ENCODE measurements around the gene KRT72. TPM values are rescaled to one million over a fixed set of nuclear protein-coding genes. Genes with fewer than 3 reads are reported as not detected.
A peak's percentile ranks its signal among the peaks of the same experiment; 100 is the strongest.
"Not testable (repeated sequence)": the region's sequence is repeated elsewhere in the genome, so short reads cannot be mapped to it uniquely, and the experiment has no call there.

Gene KRT72
- polyA plus RNA-seq, 5 donors, result 0.09 to 0.46 (median 0.18) TPM

DNA sequence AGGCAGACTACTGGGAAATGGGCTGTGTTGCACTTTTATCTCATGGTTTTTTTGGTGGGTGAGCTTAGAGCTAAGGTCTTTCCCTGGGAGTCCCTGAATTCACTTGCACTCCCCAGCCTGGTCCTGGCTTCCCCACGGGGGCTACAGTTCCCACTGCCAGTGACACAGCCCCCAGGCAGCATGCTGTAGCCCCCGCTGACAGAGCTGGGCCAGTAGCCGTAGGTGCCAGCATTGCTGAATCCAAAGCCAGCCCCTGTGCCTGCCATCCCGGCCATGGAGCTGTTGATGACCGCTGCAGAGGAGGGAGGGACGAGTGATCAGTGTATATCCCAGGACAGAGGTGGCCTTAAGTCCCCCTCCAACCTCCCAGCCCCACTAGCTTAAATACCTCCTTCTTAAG is 6.9 kb upstream of the KRT72 start:
- no peak for DNase-seq

DNA sequence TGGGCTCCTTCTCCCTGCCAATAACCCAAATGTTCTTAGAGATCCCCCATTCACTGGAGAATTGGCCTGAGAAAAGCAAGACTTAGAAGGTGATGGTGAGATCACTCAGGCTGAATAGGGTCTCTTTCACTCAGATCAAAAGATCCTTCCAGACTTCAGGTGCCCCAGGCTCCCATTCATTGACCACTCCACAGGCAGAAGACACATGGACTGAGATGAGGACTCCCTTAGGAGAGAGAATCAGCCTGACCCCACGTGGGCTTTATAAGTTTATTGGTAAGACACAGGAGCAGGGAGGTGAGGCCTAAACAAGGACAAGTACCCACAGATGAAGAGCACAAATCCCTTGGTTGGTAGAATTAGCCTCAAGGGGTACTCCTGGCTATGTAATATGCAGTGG is 6.1 kb upstream of the KRT72 start:
- DNase-seq, result no peak

DNA sequence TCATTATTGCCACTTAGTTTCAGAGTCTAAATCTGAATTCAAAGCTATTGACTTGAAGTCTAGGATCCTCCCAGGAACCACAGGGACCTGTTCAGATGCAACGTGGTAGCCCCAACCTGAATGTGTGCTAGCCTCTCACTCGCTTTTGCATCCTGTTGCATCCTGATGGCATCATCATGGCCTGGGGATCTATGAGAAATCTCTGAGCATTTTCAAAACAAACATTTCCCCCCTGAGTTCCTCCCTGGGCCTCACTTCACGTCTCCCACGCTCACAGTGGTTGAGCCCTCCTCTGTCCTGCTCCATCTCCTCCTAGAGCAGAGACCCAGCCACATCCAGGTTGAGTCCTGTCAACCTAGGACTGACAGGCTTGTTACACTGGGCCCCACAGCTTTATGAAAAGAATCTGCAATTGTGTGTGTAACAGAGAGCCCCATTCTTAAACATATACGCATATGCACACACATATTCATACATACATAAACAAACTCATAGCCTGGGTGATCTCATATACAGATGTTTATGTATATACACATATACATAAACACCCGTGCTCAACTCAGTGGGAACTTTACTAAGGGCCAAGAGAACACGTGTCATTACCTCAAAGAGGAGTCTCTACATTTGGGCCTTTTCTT is 5.4 kb upstream of the KRT72 start:
- no peak for DNase-seq

DNA sequence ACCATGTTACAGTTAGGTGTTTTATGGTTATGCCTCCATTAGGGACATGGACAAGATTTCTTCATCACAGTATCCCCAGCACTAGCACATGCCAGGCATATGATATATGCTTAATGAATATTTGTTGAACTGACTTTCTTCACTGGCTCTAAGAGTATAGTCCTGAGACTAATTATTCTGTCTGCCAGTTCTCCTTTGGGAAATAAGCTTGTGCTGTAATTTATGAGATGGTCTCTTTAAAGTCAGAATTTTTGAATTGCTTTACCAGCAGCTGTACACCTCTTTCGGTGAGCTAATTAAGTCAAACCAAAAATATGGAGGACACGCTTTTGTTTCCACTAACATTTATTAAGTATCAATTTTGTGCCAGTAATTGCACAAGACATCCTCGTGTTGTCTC is 4.8 kb upstream of the KRT72 start:
- DNase-seq, result no peak

DNA sequence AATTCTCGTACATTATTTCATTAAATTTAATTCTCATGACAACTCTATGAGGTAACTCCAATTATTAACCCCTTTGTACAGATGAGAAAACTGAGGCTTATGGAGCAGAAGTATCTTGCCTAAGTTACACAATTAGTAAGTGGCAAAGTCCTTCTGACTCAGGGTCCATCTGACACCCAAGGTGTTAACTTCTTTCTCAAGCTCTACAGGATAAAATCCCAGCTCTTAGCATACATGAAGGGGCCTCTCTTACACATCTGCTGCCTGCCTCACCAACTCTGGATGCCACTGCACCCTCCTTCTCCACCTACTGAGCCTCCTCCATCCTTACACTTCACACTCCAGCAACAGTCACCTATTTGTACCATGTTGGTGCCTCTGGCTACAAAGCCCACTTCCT is 4.3 kb upstream of the KRT72 start:
- DNase-seq, result no peak

DNA sequence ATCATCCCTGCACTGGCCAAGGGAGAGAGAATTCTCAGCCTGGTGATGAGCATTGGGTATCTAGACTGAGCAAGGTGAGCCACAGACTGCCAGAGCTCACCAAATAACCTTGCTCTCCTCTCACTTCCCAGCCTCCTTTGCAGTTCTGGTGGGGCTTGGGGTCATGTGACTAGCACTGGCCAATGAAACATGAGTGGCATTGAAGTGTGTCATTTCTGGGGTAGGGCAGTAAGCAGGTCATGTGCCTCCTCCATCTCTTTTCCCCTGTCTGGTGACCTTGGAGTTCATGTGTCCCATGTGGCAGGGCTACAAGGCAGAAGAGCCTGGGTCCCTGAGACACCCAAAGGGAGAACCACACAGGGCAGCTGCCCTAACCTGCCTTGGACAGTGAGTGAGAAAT is 3.6 kb upstream of the KRT72 start:
- no peak for DNase-seq

DNA sequence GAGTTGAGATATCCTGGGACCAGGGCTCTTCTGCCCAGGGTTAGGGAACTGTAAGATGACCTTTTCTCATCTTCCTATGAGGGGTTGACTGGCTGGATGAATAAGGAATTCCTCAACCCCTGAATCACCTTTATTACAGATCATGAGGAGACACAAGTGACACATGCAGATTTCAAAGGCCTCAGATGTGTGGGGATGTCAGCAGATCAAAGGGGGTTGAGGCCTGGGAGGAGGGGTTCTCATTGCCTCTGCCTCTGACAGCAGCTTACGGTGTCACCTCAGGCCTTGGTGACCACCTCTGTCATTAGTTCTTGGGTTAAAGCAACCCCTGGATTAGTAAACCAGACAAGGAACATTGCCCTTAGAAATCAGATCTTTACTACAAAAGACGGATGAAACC is 2.1 kb upstream of the KRT72 start:
- DNase-seq, result no peak

DNA sequence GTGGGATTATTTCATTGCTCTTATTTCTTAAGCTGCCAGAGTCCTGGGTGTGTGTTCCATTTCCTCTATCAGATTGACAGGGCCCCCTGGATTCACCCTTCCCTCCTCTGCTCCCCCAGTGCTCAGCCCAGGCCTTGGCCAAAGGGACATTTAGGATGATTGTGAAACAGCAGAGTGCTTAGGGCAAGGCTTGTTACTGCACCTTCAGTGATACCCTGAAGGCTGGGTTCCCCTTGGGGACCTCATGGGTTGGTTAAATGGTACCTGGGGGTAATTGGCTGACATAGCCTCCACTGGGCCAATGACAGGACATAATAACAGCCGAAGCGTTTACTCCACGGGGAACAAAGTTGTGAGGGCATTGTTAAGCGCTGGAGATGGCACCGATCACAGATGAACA is 1.3 kb upstream of the KRT72 start:
- DNase-seq, result no peak

DNA sequence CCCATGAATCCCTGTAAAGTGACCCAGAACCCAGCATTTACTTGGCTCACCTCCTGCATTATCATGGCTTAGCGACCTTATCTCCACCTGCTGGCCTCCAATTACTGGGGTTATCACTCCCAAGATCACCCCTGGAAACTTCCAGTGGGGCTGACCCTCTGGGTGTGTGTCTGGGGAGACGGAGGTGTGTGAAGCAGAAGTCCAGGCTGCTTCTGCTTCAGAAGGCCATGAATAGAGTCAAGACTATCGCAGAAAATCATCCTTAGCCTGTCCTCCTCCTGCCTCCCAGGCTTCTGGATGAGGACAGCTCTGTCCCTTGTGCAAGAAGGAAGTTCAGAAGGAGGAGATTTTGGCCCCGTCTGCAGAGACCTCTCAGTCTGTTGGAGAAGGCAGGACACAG is 408 bp upstream of the KRT72 start:
- DNase-seq, result no peak

DNA sequence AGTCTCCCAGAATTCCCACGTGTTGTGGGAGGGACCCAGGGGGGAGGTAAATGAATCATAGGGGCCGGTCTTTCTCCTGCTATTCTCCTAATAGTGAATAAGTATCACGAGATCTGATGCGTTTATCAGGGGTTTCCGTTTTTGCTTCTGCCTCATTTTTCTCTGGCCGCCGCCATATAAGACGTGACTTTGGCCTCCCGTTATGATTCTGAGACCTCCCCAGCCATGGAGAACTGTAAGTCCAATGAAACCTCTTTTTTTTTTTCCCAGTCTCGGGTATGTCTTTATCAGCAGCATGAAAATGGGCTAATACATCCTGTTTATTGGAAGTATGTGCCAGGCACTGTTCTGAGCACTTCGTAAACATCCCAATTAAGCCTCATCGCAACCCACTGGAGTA is 788 bp downstream of the KRT72 start:
- DNase-seq, result no peak

DNA sequence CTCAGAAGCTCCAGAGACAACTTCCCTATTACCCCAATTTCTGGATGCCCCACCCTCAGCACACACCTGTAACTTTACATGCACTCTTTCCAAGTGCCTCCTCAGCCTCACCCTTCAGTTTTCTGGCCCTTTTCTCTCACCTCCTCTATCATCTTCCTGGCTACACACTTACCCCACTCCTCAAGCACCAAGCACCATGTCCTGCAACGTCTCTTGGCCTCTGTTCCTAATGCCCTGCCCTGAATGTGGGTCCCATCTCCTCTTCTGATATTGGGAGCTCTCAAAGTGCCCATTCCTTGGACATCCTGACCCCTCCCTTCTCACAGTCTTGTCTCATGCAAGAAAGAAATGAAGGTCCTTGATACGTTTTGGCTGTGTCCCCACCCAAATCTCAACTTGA is 1.2 kb downstream of the KRT72 start:
- DNase-seq, result no peak

DNA sequence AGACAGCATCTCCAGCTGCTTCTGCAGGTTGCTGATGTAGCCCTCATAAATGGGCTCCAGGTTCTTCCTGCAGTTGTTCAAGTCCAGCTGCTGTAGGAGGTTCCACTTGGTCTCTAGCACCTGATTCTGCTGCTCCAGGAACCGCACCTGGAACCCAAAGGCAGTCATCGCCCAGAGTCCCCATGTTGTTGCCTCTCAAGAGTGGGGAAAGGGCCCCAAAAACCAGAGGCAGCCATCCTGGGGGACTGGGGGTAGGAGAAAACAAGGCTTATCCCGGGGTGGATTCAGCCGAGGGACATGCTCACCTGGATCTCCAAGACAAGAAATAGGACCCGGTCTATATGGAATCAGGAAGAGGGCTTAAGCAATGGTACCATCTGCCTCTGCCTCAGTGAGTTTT is 2.3 kb downstream of the KRT72 start:
- DNase-seq, result no peak

DNA sequence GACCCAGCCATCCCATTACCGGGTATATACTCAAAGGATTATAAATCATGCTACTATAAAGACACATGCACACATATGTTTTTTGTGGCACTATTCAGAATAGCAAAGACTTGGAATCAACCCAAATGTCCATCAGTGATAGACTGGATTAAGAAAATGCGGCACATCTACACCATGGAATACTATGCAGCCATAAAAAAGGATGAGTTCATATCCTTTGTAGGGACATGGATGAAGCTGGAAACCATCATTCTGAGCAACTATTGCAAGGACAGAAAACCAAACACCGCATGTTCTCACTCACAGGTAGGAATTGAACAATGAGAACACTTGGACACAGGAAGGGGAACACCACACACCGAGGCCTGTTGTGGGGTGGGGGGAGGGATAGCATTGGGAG is 7.0 kb downstream of the KRT72 start:
- not testable (repeated sequence) for DNase-seq

DNA sequence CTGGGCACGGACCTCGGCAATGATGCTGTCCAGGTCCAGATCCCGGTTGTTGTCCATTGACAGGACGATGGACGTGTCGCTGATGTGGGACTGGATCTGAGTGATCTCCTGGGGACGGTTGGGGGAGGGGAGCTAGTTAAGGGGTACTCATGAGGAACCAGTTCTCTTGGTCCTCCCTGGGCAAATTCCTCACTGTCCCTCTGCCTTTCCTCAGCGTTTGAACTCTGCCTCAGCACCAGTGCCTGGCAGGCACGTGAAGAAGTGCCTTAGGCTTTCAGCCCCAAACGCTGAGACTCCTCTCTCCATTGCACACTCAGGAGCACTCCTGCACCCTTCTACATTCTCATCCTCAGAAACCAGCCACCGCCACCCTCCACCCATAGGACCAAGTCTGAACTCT is 9.7 kb downstream of the KRT72 start:
- no peak for DNase-seq

DNA sequence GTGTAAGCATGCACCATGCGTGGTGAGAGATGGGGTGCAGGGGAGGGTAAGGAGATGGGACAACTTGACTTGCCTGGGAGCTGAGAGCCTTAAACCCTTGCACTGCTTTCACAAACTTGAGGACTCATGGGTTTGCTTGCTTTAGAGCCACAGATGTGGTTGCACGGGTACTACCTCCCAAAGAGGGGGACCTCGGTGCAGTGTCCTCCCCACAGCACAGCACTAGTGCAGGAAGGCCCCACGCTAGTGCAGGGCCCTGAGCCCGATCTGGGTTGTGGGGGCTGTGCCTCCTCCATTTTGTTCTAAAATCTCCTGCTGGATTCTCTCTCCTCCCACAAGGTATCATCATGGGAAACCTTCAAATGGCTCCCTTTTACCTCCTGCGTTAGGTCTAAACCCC is 11.2 kb downstream of the KRT72 start:
- DNase-seq, result no peak

DNA sequence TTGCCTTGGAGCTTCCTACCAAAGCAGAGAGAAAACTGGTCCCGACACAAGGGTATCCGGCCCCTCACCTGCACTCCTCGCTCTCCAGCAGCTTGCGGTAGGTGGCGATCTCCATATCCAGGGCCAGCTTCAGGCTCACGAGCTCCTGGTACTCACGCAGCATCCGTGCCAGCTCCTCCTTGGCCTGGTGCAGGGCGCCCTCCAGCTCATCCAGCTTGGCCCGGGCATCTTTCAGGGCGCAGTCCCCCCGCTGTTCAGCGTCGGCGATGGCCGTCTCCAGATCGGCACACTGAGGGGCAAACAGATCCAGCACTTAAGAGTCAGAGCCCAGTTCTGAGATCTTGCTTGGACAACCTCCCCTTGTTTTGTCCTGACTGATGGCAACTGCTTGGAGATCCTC is 13.7 kb downstream of the KRT72 start:
- DNase-seq, result no peak

DNA sequence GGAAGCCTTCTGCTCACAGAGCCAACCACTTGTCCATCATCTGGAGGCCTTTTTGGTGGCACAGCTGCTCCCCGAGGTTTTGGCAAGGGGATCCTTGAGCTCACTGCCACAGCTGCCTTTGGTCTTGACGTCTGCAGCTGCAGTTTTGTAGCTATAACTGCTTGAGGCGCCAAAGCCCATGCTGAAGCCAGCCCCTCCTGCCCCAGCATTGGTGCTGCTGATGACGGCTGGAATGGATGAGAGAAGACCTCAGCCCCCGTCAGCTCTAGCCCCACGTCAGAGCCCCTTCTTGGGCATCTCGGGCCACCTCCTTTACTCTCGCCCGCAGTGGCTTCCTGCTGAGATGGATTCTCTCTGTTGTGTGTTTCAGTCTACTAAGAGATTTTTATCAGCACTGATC is 15.3 kb downstream of the KRT72 start:
- DNase-seq, result no peak

DNA sequence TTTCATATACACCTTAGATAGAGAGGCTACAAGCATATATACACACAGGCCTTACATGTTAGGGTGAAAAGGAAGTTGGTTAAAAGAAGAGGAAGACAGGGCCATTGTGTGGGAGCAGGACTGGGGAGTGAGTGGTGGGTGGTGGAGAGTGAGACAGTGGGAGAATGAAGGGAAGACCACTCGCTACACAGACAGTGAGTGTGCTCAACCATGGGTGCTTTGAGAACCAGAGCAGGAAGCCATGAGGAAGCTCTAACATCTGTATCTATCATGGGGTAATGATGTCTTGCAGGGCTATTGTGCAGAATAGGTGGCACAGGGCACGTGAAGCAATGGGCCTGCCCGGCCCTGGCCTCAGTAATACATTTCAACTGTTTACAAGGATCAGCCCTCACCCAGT is 16.2 kb downstream of the KRT72 start:
- no peak for DNase-seq

DNA sequence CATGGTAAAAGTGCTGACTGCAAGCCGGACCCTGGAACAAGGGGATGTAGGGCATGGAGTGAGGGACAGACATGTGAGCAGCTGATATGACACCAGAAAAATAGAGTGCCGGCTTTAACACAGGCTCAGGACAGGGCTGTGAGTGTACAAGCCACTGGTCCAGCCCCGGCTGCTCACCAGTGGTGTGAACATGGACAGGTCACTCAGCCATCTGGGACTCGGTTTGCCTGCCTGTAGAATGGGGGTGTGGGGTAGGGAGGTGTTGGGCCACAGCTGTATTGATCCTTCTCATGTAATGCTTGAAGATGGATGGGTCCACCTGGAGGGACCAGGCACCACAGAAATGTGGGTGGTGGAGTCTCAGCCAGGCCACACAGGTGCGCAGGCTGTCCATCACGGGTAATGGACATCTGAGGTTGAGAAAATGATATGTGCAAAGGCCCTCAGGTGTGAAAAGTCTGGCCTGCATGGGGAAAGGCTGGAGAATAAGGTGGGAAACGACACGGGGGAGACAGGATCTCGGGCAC is 17.0 kb downstream of the KRT72 start:
- DNase-seq, result no peak

DNA sequence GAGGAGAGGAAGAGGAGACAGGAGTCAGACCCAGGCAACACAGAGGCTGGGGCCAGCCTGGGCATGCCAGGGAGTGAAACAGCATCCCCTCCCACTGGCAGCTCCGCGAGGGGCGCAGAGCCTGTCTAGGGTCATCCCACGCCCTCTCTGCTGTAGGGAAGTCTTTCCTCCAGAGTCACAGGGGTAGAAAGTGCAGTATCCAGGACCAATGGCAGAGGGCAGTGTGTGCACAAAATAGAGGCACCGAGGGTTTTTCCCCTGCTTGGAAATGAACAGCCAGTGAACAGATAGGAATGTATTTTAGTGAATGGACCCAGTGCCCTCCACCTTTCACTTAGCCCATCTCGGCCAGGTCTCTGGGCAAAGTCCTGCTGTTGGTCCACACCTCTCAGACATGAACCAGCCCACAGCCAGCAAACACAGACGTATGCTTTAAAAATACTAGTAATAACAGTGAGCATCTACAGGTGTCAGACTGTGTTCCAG is 18.2 kb downstream of the KRT72 start:
- peak; percentile 23 to 43 for DNase-seq

DNA sequence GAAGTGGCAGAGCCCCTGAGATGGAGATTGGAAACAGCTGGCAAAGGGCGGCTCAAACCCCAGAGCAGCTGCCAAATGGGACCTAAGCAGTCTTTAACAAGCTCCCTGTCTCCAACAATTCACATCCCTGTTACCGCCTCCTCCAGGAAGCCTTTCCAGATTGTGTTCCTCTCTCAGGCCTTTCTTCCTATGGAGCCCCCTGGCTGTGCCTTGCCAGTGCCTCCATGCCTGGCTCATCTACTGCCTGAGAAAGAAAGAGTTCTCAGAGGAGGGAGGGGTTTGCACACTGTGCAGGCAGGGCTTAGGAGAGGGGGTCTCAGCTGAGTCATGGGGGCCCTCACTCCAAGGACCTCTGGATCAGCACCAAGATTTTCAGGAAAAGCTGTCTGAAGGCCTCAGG is 18.8 kb downstream of the KRT72 start:
- no peak for DNase-seq

DNA sequence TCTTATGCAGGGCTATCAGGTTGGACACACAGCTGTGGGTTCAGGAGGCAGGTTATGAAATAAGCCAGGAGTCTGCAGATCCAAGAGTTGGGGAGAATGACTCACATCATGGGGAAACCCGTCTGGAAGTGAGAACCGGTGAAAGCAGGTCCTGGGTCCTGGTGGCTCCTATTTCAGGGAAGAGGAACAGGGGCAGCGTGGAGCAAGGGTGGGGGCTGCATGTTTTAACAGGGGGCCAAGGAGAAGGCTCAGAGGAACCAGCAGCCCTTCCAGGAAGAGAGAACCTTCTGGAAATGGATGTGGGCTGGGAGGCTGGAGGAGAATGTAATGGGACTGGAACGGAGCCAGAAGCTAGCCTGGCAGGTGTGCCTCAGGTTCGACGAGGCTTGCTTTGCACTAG is 19.8 kb downstream of the KRT72 start:
- no peak for DNase-seq

DNA sequence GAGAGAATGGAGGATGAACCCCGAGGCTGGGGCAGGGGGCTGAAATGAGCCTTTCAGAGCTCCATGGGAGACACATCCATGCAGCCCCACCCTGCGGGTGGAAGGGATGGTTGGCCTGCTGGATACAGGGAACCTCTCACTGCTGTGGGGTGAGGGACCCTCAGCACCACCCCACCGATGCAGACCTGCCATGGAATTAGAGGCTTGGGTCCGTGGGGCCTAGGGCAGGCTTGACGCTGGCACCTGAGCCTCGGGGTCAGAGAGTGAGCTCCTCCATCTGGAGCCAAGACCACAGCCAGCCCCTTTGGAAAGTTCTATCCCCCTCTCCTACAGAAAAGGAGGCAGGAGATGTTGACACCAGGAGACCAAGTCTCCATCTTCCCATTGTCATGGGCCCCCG is 20.2 kb downstream of the KRT72 start:
- DNase-seq, result no peak

DNA sequence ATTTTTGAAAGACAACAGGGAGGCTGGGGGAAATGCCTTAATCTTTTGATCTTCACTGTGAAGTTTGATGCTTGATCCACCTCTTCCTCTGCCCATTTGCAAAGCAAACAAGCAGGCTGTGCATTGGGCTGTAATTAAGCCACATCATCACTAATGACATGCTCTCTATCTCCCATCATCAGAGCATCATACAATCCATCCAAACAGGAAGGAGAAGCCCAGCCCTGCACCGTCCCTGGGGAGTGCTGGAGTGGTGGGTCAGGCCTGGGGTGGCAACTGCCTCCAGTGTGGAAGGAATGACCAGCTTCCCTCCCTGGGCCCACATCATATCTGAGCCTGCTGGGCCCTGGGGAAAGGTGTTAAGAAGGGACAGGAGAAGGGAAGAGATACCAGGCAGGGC is 20.8 kb downstream of the KRT72 start:
- no peak for DNase-seq

Data from right lung (tissue), 5 donors.